ENCODE data around the gene PHRF1. TPM values are rescaled to one million over a fixed set of nuclear protein-coding genes. Genes with fewer than 3 reads are reported as not detected.
A peak's percentile ranks its signal among the peaks of the same experiment; 100 is the strongest.

Gene PHRF1
- total RNA-seq, 4 donors from 2014 or later, result 24.5 to 38.2 (median 28.7) TPM

GRCh38 chr11:629237-629583, 52.9 kb downstream of the PHRF1 start:
- no peaks in the 10 kb centered on the region for H3K9me3 ChIP-seq
- intact Hi-C loops (cut with DNase I), result no loop called here
- DNase-seq (ENCODE audit: extremely low spot score), result no peak
- H3K36me3 ChIP-seq, result peaks cover 0 to 5% (median 1%) of the 10 kb centered on the region in 4 donors
- WGBS, result 42% methylated on average over 10 of the region's 10 CpGs
- peaks cover 0 to 27% (median 2%) of the 10 kb centered on the region in 4 donors for H3K27me3 ChIP-seq
- no peak overlapping the region for H3K4me3 ChIP-seq
- H3K4me1 ChIP-seq, result peaks cover 2 to 29% (median 19%) of the 10 kb centered on the region in 4 donors
- H3K27ac ChIP-seq (replicated peaks in 1 of 4), result peak overlapping the region in 3 of 4 donors; percentile 4 to 69 (median 63)
- peak; percentile 24 to 50 for TF ChIP-seq POLR2AphosphoS5 (IDR thresholded peaks at IDR 0.05)
- peak; percentile 25 to 45 (median 35) for TF ChIP-seq CTCF (IDR thresholded peaks at IDR 0.05)
- TF ChIP-seq POLR2A (IDR thresholded peaks at IDR 0.05; ENCODE audit: low read depth), result no peak

GRCh38 chr11:630871-631270, 54.6 kb downstream of the PHRF1 start:
- H3K9me3 ChIP-seq, result no peaks in the 10 kb centered on the region
- H3K4me3 ChIP-seq, result no peak overlapping the region
- peaks cover 2 to 29% (median 19%) of the 10 kb centered on the region in 4 donors for H3K4me1 ChIP-seq
- TF ChIP-seq POLR2AphosphoS5 (IDR thresholded peaks at IDR 0.05) (no peak), POLR2A (IDR thresholded peaks at IDR 0.05; ENCODE audit: low read depth) (no peak), CTCF (IDR thresholded peaks at IDR 0.05) (no peak), EP300 (IDR thresholded peaks at IDR 0.05) (no peak)
- H3K36me3 ChIP-seq, result peaks cover 0 to 3% (median under 1%) of the 10 kb centered on the region in 4 donors
- WGBS, result 96% methylated on average over 5 of the region's 5 CpGs
- intact Hi-C loops (cut with DNase I), result no loop called here
- H3K27me3 ChIP-seq, result peaks cover 0 to 10% (median 0%) of the 10 kb centered on the region in 4 donors
- no peak overlapping the region for H3K27ac ChIP-seq (replicated peaks in 1 of 4)
- no peak for DNase-seq (ENCODE audit: extremely low spot score)

GRCh38 chr11:635945-636510, 59.8 kb downstream of the PHRF1 start:
- H3K27ac ChIP-seq (replicated peaks in 1 of 4), result no peak overlapping the region
- peaks cover 0 to 44% (median 3%) of the 10 kb centered on the region in 4 donors for H3K27me3 ChIP-seq
- peaks cover 25 to 43% (median 37%) of the 10 kb centered on the region in 4 donors for H3K4me1 ChIP-seq
- no peak overlapping the region for H3K4me3 ChIP-seq
- no peak for TF ChIP-seq CTCF (IDR thresholded peaks at IDR 0.05)
- TF ChIP-seq POLR2A (IDR thresholded peaks at IDR 0.05; ENCODE audit: low read depth), result no peak
- TF ChIP-seq POLR2AphosphoS5 (IDR thresholded peaks at IDR 0.05), result no peak
- TF ChIP-seq EP300 (IDR thresholded peaks at IDR 0.05), result no peak
- WGBS, result 77% methylated on average over 22 of the region's 22 CpGs
- no peaks in the 10 kb centered on the region for H3K9me3 ChIP-seq
- intact Hi-C loops (cut with DNase I), result no loop called here
- DNase-seq (ENCODE audit: extremely low spot score), result no peak
- H3K36me3 ChIP-seq, result peaks cover 0 to 13% (median 3%) of the 10 kb centered on the region in 4 donors

GRCh38 chr11:636511-637332, 60.5 kb downstream of the PHRF1 start, which contains the start of gene DRD4:
DRD4 (plus strand) TSS chr11:637269; CDS start chr11:637305, 36 bp downstream.
- H3K27ac ChIP-seq (replicated peaks in 1 of 4), result no peak within 1 kb of the TSS
- intact Hi-C loops (cut with DNase I), result no loop called here
- WGBS, result 29% methylated on average over 9 of the region's 100 CpGs
- peak within 1 kb of the TSS; percentile 41 to 55 (median 42) for H3K4me3 ChIP-seq
- peaks cover 0 to 20% (median 7%) of the 10 kb centered on the region in 4 donors for H3K36me3 ChIP-seq
- peaks cover 0 to 44% (median 3%) of the 10 kb centered on the region in 4 donors for H3K27me3 ChIP-seq
- peaks cover 25 to 43% (median 37%) of the 10 kb centered on the region in 4 donors for H3K4me1 ChIP-seq
- no peaks in the 10 kb centered on the region for H3K9me3 ChIP-seq
- no peak for DNase-seq (ENCODE audit: extremely low spot score)
- TF ChIP-seq CTCF (IDR thresholded peaks at IDR 0.05) (no peak), POLR2A (IDR thresholded peaks at IDR 0.05; ENCODE audit: low read depth) (no peak), EP300 (IDR thresholded peaks at IDR 0.05) (no peak), POLR2AphosphoS5 (IDR thresholded peaks at IDR 0.05) (no peak)

All from esophagus muscularis mucosa (tissue), 4 donors.